Adrenal gland (tissue), 5 donors: ENCODE data around the gene SYT1.

Experiments used
- CTCF ChIP-seq, 6 experiments: fragments of 450-650 bp in 4 of 6; fragments of 200-600 bp in 2 of 6; sonication (generic) in 1 of 6; IDR thresholded peaks; 1 replicate in 5 of 6; 2 replicates in 1 of 6; pipeline versions ENCODE4 v1.5.1 to v1.8.0; 2016 to 2021; ENCODE audit warnings: antibody characterized with exemption in 6 of 6, mild to moderate bottlenecking in 2 of 6, moderate library complexity in 1 of 6
- POLR2A ChIP-seq, 2 donors: fragments of 450-650 bp; IDR thresholded peaks; one replicate each; pipeline ENCODE4 v1.6.1; 2017; ENCODE audit warnings: antibody characterized with exemption in 2 of 2, mild to moderate bottlenecking in 2 of 2, moderate library complexity in 1 of 2
- donor health status: DM: no; HTN: no; CAD: no.

GRCh38 chr12:79143803-79144202 lies 279.2 kb downstream of the SYT1 start:
- TF ChIP-seq CTCF (IDR thresholded peaks at IDR 0.05): no peak
- no peak for TF ChIP-seq POLR2A (IDR thresholded peaks at IDR 0.05)
